ENCODE results near the gene IFI44L.

IFI44L gene

DNA sequence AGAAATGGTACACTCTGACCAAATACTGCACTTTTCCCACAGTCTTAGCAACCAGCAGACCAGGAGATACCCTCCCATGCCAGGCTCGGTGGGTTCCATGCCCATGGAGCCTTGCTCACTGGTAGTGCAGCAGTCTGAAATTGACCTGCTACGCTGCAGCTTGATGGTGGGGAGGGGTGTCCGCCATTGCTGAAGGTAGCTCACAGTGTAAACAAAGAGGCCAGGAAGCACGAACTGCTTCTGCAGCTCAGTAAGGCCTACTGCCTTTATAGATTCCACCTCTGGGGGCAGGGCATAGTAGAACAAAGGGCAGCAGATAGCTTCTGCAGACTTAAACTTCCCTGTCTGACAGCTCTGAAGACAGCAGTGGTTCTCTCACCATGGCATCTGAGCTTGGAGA is 12.3 kb upstream of the IFI44L start:
- H3K36me3 ChIP-seq (ENCODE audit: control insufficient read depth, insufficient read depth, low read length) = no peaks in the 10 kb centered on the region
- no peaks in the 10 kb centered on the region for H3K4me1 ChIP-seq (ENCODE audit: control insufficient read depth, insufficient read depth, low read length)
- no peak overlapping the region for H3K4me3 ChIP-seq (ENCODE audit: low read length)
- H3K9ac ChIP-seq (ENCODE audit: low read length) = no peak overlapping the region
- no peaks in the 10 kb centered on the region for H3K9me3 ChIP-seq (ENCODE audit: control insufficient read depth, low read length)
- no peaks in the 10 kb centered on the region for H3K27me3 ChIP-seq (ENCODE audit: control insufficient read depth, insufficient read depth, low read length)

DNA sequence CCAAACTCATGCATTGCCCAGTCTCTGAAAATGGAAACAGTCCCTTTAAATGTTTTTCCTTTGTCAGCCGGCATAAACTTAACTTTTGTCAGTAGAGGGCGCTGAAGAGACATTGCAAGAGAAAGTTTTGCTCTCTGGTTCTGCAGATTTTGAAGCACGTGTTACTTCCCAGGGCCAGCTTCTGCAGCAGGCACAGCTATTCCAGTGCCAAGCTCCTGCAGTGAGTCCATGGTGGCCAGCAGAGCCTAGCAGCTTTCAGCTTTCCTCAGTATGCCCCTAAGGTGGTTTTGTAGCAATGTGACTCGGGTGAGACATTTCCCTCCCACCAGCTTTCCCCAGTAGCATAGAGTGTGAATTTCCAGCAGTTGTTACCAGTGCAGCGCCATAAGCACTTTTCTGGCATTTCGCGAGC is 2.6 kb upstream of the IFI44L start:
- no peak overlapping the region for H3K9ac ChIP-seq (ENCODE audit: low read length)
- no peak overlapping the region for H3K4me3 ChIP-seq (ENCODE audit: low read length)
- no peaks in the 10 kb centered on the region for H3K27me3 ChIP-seq (ENCODE audit: control insufficient read depth, insufficient read depth, low read length)
- no peaks in the 10 kb centered on the region for H3K36me3 ChIP-seq (ENCODE audit: control insufficient read depth, insufficient read depth, low read length)
- no peaks in the 10 kb centered on the region for H3K4me1 ChIP-seq (ENCODE audit: control insufficient read depth, insufficient read depth, low read length)
- H3K9me3 ChIP-seq (ENCODE audit: control insufficient read depth, low read length) = no peaks in the 10 kb centered on the region

DNA sequence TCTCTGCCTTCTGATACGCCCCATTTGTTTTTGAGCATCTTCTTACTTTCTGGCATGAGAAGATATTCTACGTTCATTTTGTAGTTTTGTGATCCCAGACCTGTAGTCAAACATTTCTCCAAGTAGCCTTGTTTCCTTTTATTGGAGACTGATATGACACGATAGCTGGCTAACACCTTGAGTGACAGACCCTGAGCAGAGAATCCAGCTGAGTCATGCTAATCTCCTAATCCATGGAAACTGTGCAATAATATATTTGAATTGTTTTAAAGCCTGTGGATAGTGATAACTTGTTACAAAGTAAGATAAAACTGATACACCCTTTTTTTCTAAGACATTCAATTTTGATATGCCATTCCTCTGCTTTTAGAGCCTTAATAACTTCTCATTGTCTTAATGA is 1.2 kb upstream of the IFI44L start:
- H3K4me3 ChIP-seq (ENCODE audit: low read length) = no peak overlapping the region
- no peaks in the 10 kb centered on the region for H3K36me3 ChIP-seq (ENCODE audit: control insufficient read depth, insufficient read depth, low read length)
- H3K9ac ChIP-seq (ENCODE audit: low read length) = no peak overlapping the region
- H3K4me1 ChIP-seq (ENCODE audit: control insufficient read depth, insufficient read depth, low read length) = no peaks in the 10 kb centered on the region
- H3K27me3 ChIP-seq (ENCODE audit: control insufficient read depth, insufficient read depth, low read length) = no peaks in the 10 kb centered on the region
- H3K9me3 ChIP-seq (ENCODE audit: control insufficient read depth, low read length) = no peaks in the 10 kb centered on the region

DNA sequence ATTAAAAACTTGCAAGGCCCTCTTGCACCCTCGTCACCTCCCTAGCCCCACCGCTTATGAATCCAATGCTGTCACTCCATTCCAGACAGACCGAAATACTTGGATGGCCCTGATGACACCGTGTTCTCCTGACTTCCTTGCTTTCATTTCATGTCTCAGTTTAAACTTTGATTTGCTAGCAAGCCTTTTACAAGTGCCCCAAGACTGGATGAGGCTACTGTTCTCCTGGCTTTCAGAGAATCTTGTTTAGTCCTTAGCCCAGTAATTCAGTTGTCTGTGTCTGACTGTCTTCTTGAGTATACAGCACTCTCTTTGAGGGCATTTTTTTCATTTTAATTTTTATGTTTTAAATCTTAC is 824 bp upstream of the IFI44L start:
- H3K27me3 ChIP-seq (ENCODE audit: control insufficient read depth, insufficient read depth, low read length) = no peaks in the 10 kb centered on the region
- H3K4me3 ChIP-seq (ENCODE audit: low read length) = no peak overlapping the region
- no peaks in the 10 kb centered on the region for H3K9me3 ChIP-seq (ENCODE audit: control insufficient read depth, low read length)
- no peaks in the 10 kb centered on the region for H3K36me3 ChIP-seq (ENCODE audit: control insufficient read depth, insufficient read depth, low read length)
- no peaks in the 10 kb centered on the region for H3K4me1 ChIP-seq (ENCODE audit: control insufficient read depth, insufficient read depth, low read length)
- peak overlapping the region; percentile 58 for H3K9ac ChIP-seq (ENCODE audit: low read length)

DNA sequence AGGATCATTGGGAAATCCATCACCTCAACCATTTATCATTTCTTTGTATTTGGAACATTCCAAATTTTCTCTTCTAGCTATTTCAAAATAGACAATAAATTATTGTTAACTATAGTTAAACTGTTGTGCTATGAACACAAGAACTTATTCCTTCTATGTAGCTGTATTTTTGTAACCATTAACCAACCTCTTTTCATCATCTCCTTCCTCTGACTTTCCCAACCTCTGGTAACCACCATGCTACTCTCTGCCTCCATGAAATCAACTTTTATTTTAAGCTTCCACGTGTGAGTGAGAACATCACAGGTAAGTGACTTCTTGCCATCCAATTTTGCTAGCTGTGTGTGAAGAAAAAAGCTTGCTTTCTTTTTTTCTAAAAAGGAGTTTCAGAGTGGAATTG is 418 bp downstream of the IFI44L start:
- no peaks in the 10 kb centered on the region for H3K9me3 ChIP-seq (ENCODE audit: control insufficient read depth, low read length)
- H3K9ac ChIP-seq (ENCODE audit: low read length) = peak overlapping the region; percentile 58
- no peaks in the 10 kb centered on the region for H3K27me3 ChIP-seq (ENCODE audit: control insufficient read depth, insufficient read depth, low read length)
- H3K36me3 ChIP-seq (ENCODE audit: control insufficient read depth, insufficient read depth, low read length) = no peaks in the 10 kb centered on the region
- no peaks in the 10 kb centered on the region for H3K4me1 ChIP-seq (ENCODE audit: control insufficient read depth, insufficient read depth, low read length)
- H3K4me3 ChIP-seq (ENCODE audit: low read length) = peak overlapping the region; percentile 6

DNA sequence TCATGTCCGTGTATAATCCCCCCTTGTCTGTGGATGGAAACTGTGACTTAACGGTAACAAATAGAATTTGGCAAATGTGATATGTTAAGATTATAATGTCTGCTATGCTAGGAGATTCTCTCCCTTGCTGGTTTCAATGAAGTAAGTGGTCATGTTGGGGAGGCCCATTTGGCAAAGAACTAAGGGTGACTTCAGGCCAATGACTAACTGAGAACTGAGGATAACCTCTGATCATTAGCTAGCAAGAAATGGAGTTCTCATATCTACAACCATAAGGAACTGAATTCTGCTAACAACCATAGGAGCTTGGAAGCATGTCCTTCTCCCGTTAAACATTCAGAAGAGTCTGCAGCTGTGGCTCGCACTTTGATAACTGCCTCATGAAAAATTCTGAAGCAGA is 2.3 kb downstream of the IFI44L start:
- Histone ChIP-seq H3K9ac (ENCODE audit: low read length) (no peak overlapping the region), H3K9me3 (ENCODE audit: control insufficient read depth, low read length) (no peaks in the 10 kb centered on the region), H3K4me3 (ENCODE audit: low read length) (no peak overlapping the region), H3K27me3 (ENCODE audit: control insufficient read depth, insufficient read depth, low read length) (no peaks in the 10 kb centered on the region), H3K36me3 (ENCODE audit: control insufficient read depth, insufficient read depth, low read length) (no peaks in the 10 kb centered on the region), H3K4me1 (ENCODE audit: control insufficient read depth, insufficient read depth, low read length) (no peaks in the 10 kb centered on the region)

DNA sequence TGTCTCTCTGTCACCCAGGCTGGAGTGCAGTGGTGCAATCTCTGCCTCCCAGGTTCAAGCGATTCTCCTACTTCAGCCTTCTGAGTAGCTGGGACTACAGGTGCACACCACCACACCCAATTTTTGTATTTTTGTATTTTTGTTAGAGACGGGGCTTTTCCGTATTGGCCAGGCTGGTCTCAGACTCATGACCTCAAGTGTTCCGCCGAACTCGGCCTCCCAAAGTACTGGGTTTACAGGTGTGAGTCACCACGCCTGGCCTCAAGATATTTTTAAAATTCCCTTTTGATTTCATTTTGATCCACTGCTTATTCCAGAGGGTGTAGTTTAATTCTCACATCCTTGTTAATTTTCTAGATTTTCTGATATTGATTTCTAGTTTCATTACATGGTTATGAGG is 3.8 kb downstream of the IFI44L start:
- Histone ChIP-seq H3K9me3 (ENCODE audit: control insufficient read depth, low read length) (no peaks in the 10 kb centered on the region), H3K9ac (ENCODE audit: low read length) (no peak overlapping the region), H3K4me1 (ENCODE audit: control insufficient read depth, insufficient read depth, low read length) (no peaks in the 10 kb centered on the region), H3K27me3 (ENCODE audit: control insufficient read depth, insufficient read depth, low read length) (no peaks in the 10 kb centered on the region), H3K4me3 (ENCODE audit: low read length) (no peak overlapping the region), H3K36me3 (ENCODE audit: control insufficient read depth, insufficient read depth, low read length) (no peaks in the 10 kb centered on the region)

DNA sequence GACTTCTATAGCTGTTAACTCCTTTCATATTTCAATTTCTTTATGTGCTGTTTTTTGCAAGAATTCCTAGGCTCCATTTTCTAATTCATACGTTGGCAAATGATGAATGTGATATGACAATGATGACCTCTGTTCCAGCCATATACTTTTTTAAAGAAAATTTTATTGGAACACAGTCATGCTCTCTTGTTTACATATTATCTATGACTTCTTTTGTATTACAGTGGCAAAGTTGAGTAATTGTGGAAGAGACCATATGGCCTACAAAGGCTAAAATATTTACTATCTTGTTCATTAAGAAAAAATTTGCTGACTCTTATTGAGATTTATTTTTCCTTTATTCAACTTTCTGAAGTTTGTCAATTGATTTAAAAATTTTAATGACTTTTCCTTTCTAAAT is 7.1 kb downstream of the IFI44L start:
- Histone ChIP-seq H3K27me3 (ENCODE audit: control insufficient read depth, insufficient read depth, low read length) (no peaks in the 10 kb centered on the region), H3K9ac (ENCODE audit: low read length) (no peak overlapping the region), H3K4me3 (ENCODE audit: low read length) (no peak overlapping the region), H3K4me1 (ENCODE audit: control insufficient read depth, insufficient read depth, low read length) (no peaks in the 10 kb centered on the region), H3K36me3 (ENCODE audit: control insufficient read depth, insufficient read depth, low read length) (no peaks in the 10 kb centered on the region), H3K9me3 (ENCODE audit: control insufficient read depth, low read length) (no peaks in the 10 kb centered on the region)

DNA sequence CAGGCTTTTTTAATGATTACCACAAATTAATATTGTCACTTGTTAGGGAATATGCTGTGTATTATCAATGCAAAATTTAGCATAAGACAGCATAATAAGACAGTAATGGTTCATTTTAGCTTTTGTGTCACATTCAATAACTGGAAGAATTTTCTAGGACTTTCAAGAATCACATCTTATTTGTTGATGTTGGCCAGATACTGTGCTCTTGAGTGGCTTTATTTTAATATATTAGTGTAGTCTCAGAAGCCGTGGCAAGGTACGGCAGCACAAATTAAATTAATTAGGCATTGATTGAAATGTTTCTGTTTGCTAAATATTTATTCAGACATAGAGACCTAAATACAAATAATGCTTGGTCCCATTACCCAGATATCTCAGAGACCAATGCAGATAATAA is 10.4 kb downstream of the IFI44L start:
- no peak overlapping the region for H3K4me3 ChIP-seq (ENCODE audit: low read length)
- no peaks in the 10 kb centered on the region for H3K27me3 ChIP-seq (ENCODE audit: control insufficient read depth, insufficient read depth, low read length)
- H3K9me3 ChIP-seq (ENCODE audit: control insufficient read depth, low read length) = no peaks in the 10 kb centered on the region
- H3K9ac ChIP-seq (ENCODE audit: low read length) = no peak overlapping the region
- H3K36me3 ChIP-seq (ENCODE audit: control insufficient read depth, insufficient read depth, low read length) = no peaks in the 10 kb centered on the region
- no peaks in the 10 kb centered on the region for H3K4me1 ChIP-seq (ENCODE audit: control insufficient read depth, insufficient read depth, low read length)

DNA sequence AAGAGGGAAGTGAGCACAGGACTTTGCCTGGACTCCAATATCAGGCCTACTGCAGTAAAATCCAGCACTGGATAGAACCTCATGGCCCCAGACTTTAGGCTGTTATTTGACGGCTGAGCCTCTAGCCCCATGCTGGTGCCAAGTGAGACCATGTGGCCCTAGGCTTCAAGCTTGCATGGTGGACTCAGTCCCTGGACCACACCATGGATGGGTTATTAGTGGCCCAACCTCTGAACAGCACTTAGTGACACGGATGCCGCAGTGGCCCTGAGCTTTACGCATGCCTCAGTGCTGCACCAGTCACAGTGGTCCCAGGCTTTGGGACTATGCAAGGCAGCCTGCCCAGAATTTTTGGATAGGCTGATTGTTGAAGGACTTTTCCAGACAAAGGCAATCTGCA is 13.0 kb downstream of the IFI44L start:
- H3K4me3 ChIP-seq (ENCODE audit: low read length) = no peak overlapping the region
- no peak overlapping the region for H3K9ac ChIP-seq (ENCODE audit: low read length)
- H3K4me1 ChIP-seq (ENCODE audit: control insufficient read depth, insufficient read depth, low read length) = no peaks in the 10 kb centered on the region
- no peaks in the 10 kb centered on the region for H3K9me3 ChIP-seq (ENCODE audit: control insufficient read depth, low read length)
- no peaks in the 10 kb centered on the region for H3K36me3 ChIP-seq (ENCODE audit: control insufficient read depth, insufficient read depth, low read length)
- H3K27me3 ChIP-seq (ENCODE audit: control insufficient read depth, insufficient read depth, low read length) = no peaks in the 10 kb centered on the region

DNA sequence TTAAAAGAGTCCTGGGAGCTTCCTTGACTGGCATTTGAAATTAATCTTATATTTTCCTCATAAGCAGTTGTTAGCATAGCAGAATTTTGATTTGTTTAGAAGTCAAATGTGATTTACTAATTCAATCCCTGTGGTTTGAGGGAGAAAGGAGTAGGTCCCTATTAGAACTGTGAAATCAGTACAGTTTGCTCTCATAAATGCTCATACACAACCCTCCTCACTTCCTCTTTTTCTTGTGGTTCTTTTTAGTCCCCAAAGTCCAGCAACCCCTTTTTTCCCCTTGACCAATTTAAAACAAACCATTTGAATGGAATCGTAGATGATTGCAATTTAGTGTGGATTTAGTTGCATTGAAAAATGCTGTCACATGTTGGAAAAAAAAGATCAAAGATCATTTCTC is 20.2 kb downstream of the IFI44L start:
- Histone ChIP-seq H3K27me3 (ENCODE audit: control insufficient read depth, insufficient read depth, low read length) (no peaks in the 10 kb centered on the region), H3K9me3 (ENCODE audit: control insufficient read depth, low read length) (no peaks in the 10 kb centered on the region), H3K4me3 (ENCODE audit: low read length) (no peak overlapping the region), H3K4me1 (ENCODE audit: control insufficient read depth, insufficient read depth, low read length) (no peaks in the 10 kb centered on the region), H3K36me3 (ENCODE audit: control insufficient read depth, insufficient read depth, low read length) (no peaks in the 10 kb centered on the region), H3K9ac (ENCODE audit: low read length) (no peak overlapping the region)

DNA sequence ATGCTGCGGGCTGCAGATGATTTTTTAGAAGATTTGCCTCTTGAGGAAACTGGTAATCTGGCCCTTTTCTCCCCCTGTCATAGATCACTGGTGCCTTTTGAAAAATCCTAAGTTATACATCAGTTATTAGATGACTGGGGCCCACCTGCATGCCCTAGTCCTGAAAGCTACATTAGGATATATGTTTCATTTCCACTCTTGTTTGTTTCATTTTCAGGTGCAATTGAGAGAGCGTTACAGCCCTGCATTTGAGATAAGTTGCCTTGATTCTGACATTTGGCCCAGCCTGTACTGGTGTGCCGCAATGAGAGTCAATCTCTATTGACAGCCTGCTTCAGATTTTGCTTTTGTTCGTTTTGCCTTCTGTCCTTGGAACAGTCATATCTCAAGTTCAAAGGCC is 21.3 kb downstream of the IFI44L start:
- Histone ChIP-seq H3K9me3 (ENCODE audit: control insufficient read depth, low read length) (no peaks in the 10 kb centered on the region), H3K4me3 (ENCODE audit: low read length) (no peak overlapping the region), H3K36me3 (ENCODE audit: control insufficient read depth, insufficient read depth, low read length) (no peaks in the 10 kb centered on the region), H3K27me3 (ENCODE audit: control insufficient read depth, insufficient read depth, low read length) (no peaks in the 10 kb centered on the region), H3K4me1 (ENCODE audit: control insufficient read depth, insufficient read depth, low read length) (no peaks in the 10 kb centered on the region), H3K9ac (ENCODE audit: low read length) (no peak overlapping the region)

DNA sequence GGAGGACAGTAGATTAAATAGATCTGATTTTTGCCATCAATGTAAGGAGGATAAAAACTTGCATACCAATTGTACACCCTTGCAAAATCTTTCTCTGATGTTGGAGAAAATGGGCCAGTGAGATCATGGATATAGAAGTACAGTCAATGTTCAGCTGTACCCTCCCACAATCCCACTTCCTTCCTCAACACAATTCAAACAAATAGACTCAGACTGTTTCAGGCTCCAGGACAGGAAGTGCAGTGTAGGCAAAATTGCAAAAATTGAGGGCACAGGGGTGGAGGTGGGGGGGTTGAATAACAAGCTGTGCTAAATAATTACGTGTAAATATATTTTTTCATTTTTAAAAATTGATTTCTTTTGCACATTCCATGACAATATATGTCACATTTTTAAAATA is 25.5 kb downstream of the IFI44L start:
- Histone ChIP-seq H3K9ac (ENCODE audit: low read length) (no peak overlapping the region), H3K4me3 (ENCODE audit: low read length) (no peak overlapping the region), H3K27me3 (ENCODE audit: control insufficient read depth, insufficient read depth, low read length) (no peaks in the 10 kb centered on the region), H3K9me3 (ENCODE audit: control insufficient read depth, low read length) (no peaks in the 10 kb centered on the region), H3K36me3 (ENCODE audit: control insufficient read depth, insufficient read depth, low read length) (no peaks in the 10 kb centered on the region), H3K4me1 (ENCODE audit: control insufficient read depth, insufficient read depth, low read length) (no peaks in the 10 kb centered on the region)
